Neural cell (in vitro differentiated cells): ENCODE measurements around the gene MVK. TPM values are rescaled to one million over a fixed set of nuclear protein-coding genes. Genes with fewer than 3 reads are reported as not detected.

Source experiments
- H2AFZ ChIP-seq: fragments of 200-600, 300-800 bp; sonication (generic), shearing (Covaris generic); 2 replicates; pipeline ENCODE4 v1.6.0; 2014; ENCODE audit warnings: low read depth, mild to moderate bottlenecking, antibody characterized with exemption, low read length, moderate library complexity
- H3F3A ChIP-seq: fragments of 200-600 bp; shearing (Covaris generic); 2 replicates; pipeline ENCODE4 v1.6.1; 2016; ENCODE audit warnings: mild to moderate bottlenecking, moderate library complexity, mixed read lengths, antibody characterized with exemption, low read length; ENCODE audit not compliant: insufficient read depth, poor library complexity, severe bottlenecking
- H3K27ac ChIP-seq: fragments of 200-600, 300-800 bp; sonication (generic), shearing (Covaris generic); 2 replicates; pipeline ENCODE4 v1.5.1; 2014; ENCODE audit warnings: mild to moderate bottlenecking, low read length, moderate library complexity
- H3K27me3 ChIP-seq: fragments of 300-800, 200-600 bp; sonication (generic), shearing (Covaris generic); 2 replicates; pipeline ENCODE4 v1.6.0; 2014; ENCODE audit warnings: mild to moderate bottlenecking, low read depth, low read length, moderate library complexity; ENCODE audit not compliant: insufficient read depth
- H3K36me3 ChIP-seq: fragments of 300-800, 200-600 bp; sonication (generic), shearing (Covaris generic); 2 replicates; pipeline ENCODE4 v1.5.1; 2014; ENCODE audit warnings: mild to moderate bottlenecking, antibody characterized with exemption, low read length, moderate library complexity; ENCODE audit not compliant: insufficient read depth
- H3K4me2 ChIP-seq: fragments of 300-800, 200-600 bp; sonication (generic), shearing (Covaris generic); 2 replicates; pipeline ENCODE4 v1.6.0; 2014; ENCODE audit warnings: mild to moderate bottlenecking, low read length
- H3K4me3 ChIP-seq: fragments of 300-800, 200-600 bp; sonication (generic), shearing (Covaris generic); 2 replicates; pipeline ENCODE4 v1.5.1; 2014; ENCODE audit warnings: mild to moderate bottlenecking, low read length, moderate library complexity
- H3K79me2 ChIP-seq: fragments of 200-600 bp; shearing (Covaris generic); replicated peaks from 2 replicates; pipeline ENCODE4 v1.6.0; 2014; ENCODE audit warnings: mild to moderate bottlenecking, low read length, moderate library complexity; ENCODE audit not compliant: insufficient read depth
- H3K9ac ChIP-seq: fragments of 300-800, 200-600 bp; sonication (generic), shearing (Covaris generic); 2 replicates; pipeline ENCODE4 v1.6.1; 2016; ENCODE audit warnings: mild to moderate bottlenecking, low read length, mixed read lengths
- H3K9me2 ChIP-seq: fragments of 200-600 bp; shearing (Covaris generic); 2 replicates; pipeline ENCODE4 v1.6.1; 2016; ENCODE audit warnings: mild to moderate bottlenecking, low read length, mixed read lengths; ENCODE audit not compliant: insufficient read depth
- H3K9me3 ChIP-seq: fragments of 200-600, 300-800 bp; sonication (generic), shearing (Covaris generic); 2 replicates; pipeline ENCODE4 v1.6.1; 2016; ENCODE audit warnings: mild to moderate bottlenecking, mixed run types, low read length, moderate library complexity, mixed read lengths
- H4K20me1 ChIP-seq: fragments of 200-600 bp; shearing (Covaris generic); 2 replicates; pipeline ENCODE4 v1.6.1; 2016; ENCODE audit warnings: mild to moderate bottlenecking, mixed run types; ENCODE audit not compliant: insufficient read depth
- EP300 ChIP-seq: fragments of 450-650 bp; conservative IDR thresholded peaks from 2 replicates; pipeline ENCODE4 v1.6.1; 2014; ENCODE audit warnings: antibody characterized with exemption, mild to moderate bottlenecking, moderate library complexity; ENCODE audit not compliant: poor library complexity, severe bottlenecking
- EZH2 ChIP-seq: fragments of 200-600, 300-800 bp; shearing (Covaris generic), sonication (generic); IDR thresholded peaks from 2 replicates; pipeline ENCODE4 v1.6.1; 2014; ENCODE audit warnings: antibody characterized with exemption, low read length, borderline replicate concordance, mild to moderate bottlenecking; ENCODE audit not compliant: insufficient read depth, poor library complexity, severe bottlenecking
- MXI1 ChIP-seq: fragments of 450-650 bp; conservative IDR thresholded peaks from 2 replicates; pipeline ENCODE4 v1.6.1; 2014; ENCODE audit warnings: antibody characterized with exemption, mild to moderate bottlenecking; ENCODE audit not compliant: poor library complexity, severe bottlenecking
- POLR2AphosphoS5 ChIP-seq: IDR thresholded peaks from 2 replicates; pipeline ENCODE4 v1.6.1; 2012
- RAD21 ChIP-seq: fragments of 450-650 bp; conservative IDR thresholded peaks from 2 replicates; pipeline ENCODE4 v1.6.1; 2014; ENCODE audit warnings: antibody characterized with exemption, mild to moderate bottlenecking, moderate library complexity
- SMC3 ChIP-seq: fragments of 450-650 bp; conservative IDR thresholded peaks from 2 replicates; pipeline ENCODE4 v1.6.1; 2014; ENCODE audit warnings: antibody characterized with exemption, mild to moderate bottlenecking, moderate library complexity; ENCODE audit not compliant: poor library complexity
- TAF1 ChIP-seq: IDR thresholded peaks from 2 replicates; pipeline ENCODE4 v1.6.1; 2012; ENCODE audit warnings: low read depth
- polyA plus RNA-seq: library from polyadenylated mRNA; depleted of rRNA; stranded (reverse); fragments of >200 nt; gene quantifications from 2 replicates; pipeline ENCODE4 v1.2.3, GENCODE V29; 2014
- TF ChIP-seq, protein P1 (sequence below): fragments of 450-650 bp; IDR thresholded peaks from 2 replicates; pipeline ENCODE4 v1.5.1; 2014; ENCODE audit warnings: antibody characterized with exemption, mild to moderate bottlenecking, moderate library complexity; ENCODE audit not compliant: poor library complexity, severe bottlenecking
- TF ChIP-seq, protein P2 (sequence below): IDR thresholded peaks from 2 replicates; pipeline ENCODE4 v1.6.1; 2012; ENCODE audit warnings: borderline replicate concordance

Gene MVK
- polyA plus RNA-seq, 1 donor from 2014 or later = 45.7 TPM

DNA sequence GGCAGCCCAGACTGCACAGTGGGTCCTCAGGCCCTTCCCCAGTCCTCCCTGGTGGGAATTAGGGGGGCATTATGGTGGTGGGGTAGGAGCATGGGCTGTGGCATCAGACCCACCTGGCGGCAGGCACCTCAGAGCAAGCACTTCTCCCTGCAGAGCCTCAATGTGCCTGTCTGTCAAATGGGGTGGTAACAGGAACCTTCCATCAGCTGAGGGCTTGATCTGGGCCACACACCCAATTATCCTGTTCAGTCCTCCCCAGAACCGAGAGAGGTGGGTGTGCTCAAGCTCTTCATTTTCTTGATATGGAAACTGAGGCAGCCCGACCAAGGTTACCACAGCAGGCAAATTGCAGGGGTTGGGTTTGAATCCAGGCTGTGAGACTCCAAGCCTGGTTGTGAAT lies 38.4 kb downstream of the MVK start:
- H3K4me2 ChIP-seq = no peak overlapping the region

DNA sequence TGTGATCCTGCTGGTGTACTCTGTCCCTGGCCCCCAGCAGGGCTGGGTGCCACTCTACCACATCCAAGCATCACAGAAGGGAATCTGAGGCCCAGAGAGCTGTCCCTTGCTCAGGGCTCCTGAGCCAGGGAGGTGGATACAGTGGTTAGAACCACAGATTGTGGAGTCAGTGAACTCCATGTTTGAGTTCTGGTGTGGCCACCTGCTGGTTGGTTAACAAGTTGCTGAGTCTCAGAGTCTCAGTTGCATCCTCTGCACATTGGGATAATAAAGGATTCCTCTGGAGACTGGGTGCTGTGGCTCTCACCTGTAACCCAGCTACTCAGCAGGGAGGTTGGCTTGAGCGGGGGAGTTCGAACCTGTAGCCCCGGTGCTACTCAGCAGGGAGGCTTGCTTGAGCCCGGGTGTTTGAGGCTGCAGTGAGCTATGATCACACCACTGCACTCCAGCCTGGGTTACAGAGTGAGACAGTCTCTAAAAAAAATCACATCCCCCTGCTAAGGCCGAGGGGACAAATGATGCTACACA lies 39.4 kb downstream of the MVK start:
- Histone ChIP-seq H3F3A (no peaks in the 10 kb centered on the region), H2AFZ (no peak overlapping the region), H3K27me3 (peaks cover 4% of the 10 kb centered on the region), H3K79me2 (no peaks in the 10 kb centered on the region), H3K9ac (no peak overlapping the region), H3K9me2 (no peaks in the 10 kb centered on the region), H3K27ac (no peak overlapping the region), H3K9me3 (no peaks in the 10 kb centered on the region), H3K4me2 (no peak overlapping the region), H3K36me3 (no peaks in the 10 kb centered on the region), H3K4me3 (no peak overlapping the region), H4K20me1 (no peaks in the 10 kb centered on the region)
- TF ChIP-seq, protein P1, sequence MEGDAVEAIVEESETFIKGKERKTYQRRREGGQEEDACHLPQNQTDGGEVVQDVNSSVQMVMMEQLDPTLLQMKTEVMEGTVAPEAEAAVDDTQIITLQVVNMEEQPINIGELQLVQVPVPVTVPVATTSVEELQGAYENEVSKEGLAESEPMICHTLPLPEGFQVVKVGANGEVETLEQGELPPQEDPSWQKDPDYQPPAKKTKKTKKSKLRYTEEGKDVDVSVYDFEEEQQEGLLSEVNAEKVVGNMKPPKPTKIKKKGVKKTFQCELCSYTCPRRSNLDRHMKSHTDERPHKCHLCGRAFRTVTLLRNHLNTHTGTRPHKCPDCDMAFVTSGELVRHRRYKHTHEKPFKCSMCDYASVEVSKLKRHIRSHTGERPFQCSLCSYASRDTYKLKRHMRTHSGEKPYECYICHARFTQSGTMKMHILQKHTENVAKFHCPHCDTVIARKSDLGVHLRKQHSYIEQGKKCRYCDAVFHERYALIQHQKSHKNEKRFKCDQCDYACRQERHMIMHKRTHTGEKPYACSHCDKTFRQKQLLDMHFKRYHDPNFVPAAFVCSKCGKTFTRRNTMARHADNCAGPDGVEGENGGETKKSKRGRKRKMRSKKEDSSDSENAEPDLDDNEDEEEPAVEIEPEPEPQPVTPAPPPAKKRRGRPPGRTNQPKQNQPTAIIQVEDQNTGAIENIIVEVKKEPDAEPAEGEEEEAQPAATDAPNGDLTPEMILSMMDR = no peak
- TF ChIP-seq RAD21 = no peak
- TF ChIP-seq, protein P2, sequence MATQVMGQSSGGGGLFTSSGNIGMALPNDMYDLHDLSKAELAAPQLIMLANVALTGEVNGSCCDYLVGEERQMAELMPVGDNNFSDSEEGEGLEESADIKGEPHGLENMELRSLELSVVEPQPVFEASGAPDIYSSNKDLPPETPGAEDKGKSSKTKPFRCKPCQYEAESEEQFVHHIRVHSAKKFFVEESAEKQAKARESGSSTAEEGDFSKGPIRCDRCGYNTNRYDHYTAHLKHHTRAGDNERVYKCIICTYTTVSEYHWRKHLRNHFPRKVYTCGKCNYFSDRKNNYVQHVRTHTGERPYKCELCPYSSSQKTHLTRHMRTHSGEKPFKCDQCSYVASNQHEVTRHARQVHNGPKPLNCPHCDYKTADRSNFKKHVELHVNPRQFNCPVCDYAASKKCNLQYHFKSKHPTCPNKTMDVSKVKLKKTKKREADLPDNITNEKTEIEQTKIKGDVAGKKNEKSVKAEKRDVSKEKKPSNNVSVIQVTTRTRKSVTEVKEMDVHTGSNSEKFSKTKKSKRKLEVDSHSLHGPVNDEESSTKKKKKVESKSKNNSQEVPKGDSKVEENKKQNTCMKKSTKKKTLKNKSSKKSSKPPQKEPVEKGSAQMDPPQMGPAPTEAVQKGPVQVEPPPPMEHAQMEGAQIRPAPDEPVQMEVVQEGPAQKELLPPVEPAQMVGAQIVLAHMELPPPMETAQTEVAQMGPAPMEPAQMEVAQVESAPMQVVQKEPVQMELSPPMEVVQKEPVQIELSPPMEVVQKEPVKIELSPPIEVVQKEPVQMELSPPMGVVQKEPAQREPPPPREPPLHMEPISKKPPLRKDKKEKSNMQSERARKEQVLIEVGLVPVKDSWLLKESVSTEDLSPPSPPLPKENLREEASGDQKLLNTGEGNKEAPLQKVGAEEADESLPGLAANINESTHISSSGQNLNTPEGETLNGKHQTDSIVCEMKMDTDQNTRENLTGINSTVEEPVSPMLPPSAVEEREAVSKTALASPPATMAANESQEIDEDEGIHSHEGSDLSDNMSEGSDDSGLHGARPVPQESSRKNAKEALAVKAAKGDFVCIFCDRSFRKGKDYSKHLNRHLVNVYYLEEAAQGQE = no peak
- TF ChIP-seq POLR2AphosphoS5 = no peak
- no peak for TF ChIP-seq EP300
- TF ChIP-seq MXI1 = no peak
- no peak for TF ChIP-seq TAF1
- TF ChIP-seq EZH2 = no peak
- TF ChIP-seq SMC3 = no peak

More for the DNA sequence above, 38.4 kb downstream of the MVK start:
- Histone ChIP-seq H3K27me3 (peaks cover 4% of the 10 kb centered on the region), H3K36me3 (no peaks in the 10 kb centered on the region), H3K9ac (no peak overlapping the region), H2AFZ (no peak overlapping the region), H3K9me2 (no peaks in the 10 kb centered on the region), H4K20me1 (no peaks in the 10 kb centered on the region), H3K79me2 (no peaks in the 10 kb centered on the region), H3F3A (no peaks in the 10 kb centered on the region), H3K27ac (no peak overlapping the region), H3K4me3 (no peak overlapping the region), H3K9me3 (no peaks in the 10 kb centered on the region)
- TF ChIP-seq TAF1 (no peak), RAD21 (no peak), EP300 (no peak), EZH2 (no peak), POLR2AphosphoS5 (no peak), MXI1 (no peak), SMC3 (no peak)
- TF ChIP-seq, protein P1 = no peak
- TF ChIP-seq, protein P2 = no peak
